ENCODE measurements around the gene CDKL1.

The CDKL1 gene

DNA sequence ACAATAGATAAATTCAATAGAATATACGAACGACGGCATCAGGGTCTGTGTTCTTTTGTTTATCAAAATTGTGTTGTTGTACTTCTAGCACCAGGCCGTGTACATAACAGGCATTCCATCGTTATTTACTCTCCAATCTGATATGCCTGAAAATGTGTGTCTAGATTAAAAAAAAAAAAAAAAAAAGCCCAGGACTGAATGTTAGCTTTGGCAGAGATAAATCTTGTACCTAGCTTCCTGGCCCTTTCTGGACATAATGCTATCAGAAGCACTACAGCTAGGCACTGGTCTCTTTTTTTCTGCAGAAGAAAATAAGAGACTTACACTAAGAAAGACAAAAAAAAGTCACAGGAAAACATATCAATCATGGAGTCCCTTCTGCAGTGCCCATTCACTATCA is 37.0 kb downstream of the CDKL1 start:
- H3K36me3 ChIP-seq (ENCODE audit: control insufficient read depth in 2 of 2, insufficient read depth in 1 of 2, low read length in 2 of 2), result no peaks in the 10 kb centered on the region
- no peaks in the 10 kb centered on the region; the same call in 1 of the 2 replicates for H3K4me1 ChIP-seq (ENCODE audit: control insufficient read depth, insufficient read depth, low read length)
- ChIA-PET CTCF (interaction anchor here (0.5 to 0.7 kb wide), 2 partner anchors 615 to 1433 kb away, joined by 3 read pairs; no protein-coding TSS in a partner anchor), POLR2A (interaction anchor here (0.6 kb wide), 1 partner anchor 511 kb away, joined by 3 read pairs; no protein-coding TSS in a partner anchor)
- no peak overlapping the region for H3K4me3 ChIP-seq (ENCODE audit: low read depth, low read length)
- no peak for TF ChIP-seq GLIS2 (tag by site-specific recombination; IDR thresholded peaks at IDR 0.05)
- TF ChIP-seq ZIC2 (tag by site-specific recombination; IDR thresholded peaks at IDR 0.05), result no peak
- no peak for TF ChIP-seq ZBTB8A (tag by site-specific recombination; IDR thresholded peaks at IDR 0.05)
- TF ChIP-seq, protein P1, sequence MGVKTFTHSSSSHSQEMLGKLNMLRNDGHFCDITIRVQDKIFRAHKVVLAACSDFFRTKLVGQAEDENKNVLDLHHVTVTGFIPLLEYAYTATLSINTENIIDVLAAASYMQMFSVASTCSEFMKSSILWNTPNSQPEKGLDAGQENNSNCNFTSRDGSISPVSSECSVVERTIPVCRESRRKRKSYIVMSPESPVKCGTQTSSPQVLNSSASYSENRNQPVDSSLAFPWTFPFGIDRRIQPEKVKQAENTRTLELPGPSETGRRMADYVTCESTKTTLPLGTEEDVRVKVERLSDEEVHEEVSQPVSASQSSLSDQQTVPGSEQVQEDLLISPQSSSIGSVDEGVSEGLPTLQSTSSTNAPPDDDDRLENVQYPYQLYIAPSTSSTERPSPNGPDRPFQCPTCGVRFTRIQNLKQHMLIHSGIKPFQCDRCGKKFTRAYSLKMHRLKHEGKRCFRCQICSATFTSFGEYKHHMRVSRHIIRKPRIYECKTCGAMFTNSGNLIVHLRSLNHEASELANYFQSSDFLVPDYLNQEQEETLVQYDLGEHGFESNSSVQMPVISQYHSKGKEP (tag by site-specific recombination; IDR thresholded peaks at IDR 0.05), result no peak
- no peak for TF ChIP-seq ZNF266 (tag by site-specific recombination; IDR thresholded peaks at IDR 0.05; ENCODE audit: low read depth)
- no peak for TF ChIP-seq ZNF837 (tag by site-specific recombination; IDR thresholded peaks at IDR 0.05)
- no peak for TF ChIP-seq ZNF510 (tag by site-specific recombination; IDR thresholded peaks at IDR 0.05; ENCODE audit: insufficient replicate concordance)
- TF ChIP-seq ZNF785 (tag by site-specific recombination; IDR thresholded peaks at IDR 0.05), result no peak
- TF ChIP-seq ZNF555 (tag by site-specific recombination; conservative IDR thresholded peaks at IDR 0.05), result no peak
- TF ChIP-seq, protein P2, sequence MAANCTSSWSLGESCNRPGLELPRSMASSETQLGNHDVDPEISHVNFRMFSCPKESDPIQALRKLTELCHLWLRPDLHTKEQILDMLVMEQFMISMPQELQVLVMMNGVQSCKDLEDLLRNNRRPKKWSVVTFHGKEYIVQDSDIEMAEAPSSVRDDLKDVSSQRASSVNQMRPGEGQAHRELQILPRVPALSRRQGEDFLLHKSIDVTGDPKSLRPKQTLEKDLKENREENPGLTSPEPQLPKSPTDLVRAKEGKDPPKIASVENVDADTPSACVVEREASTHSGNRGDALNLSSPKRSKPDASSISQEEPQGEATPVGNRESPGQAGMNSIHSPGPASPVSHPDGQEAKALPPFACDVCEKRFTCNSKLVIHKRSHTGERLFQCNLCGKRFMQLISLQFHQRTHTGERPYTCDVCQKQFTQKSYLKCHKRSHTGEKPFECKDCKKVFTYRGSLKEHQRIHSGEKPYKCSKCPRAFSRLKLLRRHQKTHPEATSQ (tag by site-specific recombination; IDR thresholded peaks at IDR 0.05), result no peak
- no peak for TF ChIP-seq INSM2 (tag by site-specific recombination; IDR thresholded peaks at IDR 0.05)
- no peak for TF ChIP-seq ZNF174 (tag by site-specific recombination; IDR thresholded peaks at IDR 0.05)
- no peak for TF ChIP-seq ZNF221 (tag by site-specific recombination; IDR thresholded peaks at IDR 0.05; ENCODE audit: borderline replicate concordance)
- TF ChIP-seq, protein P3, sequence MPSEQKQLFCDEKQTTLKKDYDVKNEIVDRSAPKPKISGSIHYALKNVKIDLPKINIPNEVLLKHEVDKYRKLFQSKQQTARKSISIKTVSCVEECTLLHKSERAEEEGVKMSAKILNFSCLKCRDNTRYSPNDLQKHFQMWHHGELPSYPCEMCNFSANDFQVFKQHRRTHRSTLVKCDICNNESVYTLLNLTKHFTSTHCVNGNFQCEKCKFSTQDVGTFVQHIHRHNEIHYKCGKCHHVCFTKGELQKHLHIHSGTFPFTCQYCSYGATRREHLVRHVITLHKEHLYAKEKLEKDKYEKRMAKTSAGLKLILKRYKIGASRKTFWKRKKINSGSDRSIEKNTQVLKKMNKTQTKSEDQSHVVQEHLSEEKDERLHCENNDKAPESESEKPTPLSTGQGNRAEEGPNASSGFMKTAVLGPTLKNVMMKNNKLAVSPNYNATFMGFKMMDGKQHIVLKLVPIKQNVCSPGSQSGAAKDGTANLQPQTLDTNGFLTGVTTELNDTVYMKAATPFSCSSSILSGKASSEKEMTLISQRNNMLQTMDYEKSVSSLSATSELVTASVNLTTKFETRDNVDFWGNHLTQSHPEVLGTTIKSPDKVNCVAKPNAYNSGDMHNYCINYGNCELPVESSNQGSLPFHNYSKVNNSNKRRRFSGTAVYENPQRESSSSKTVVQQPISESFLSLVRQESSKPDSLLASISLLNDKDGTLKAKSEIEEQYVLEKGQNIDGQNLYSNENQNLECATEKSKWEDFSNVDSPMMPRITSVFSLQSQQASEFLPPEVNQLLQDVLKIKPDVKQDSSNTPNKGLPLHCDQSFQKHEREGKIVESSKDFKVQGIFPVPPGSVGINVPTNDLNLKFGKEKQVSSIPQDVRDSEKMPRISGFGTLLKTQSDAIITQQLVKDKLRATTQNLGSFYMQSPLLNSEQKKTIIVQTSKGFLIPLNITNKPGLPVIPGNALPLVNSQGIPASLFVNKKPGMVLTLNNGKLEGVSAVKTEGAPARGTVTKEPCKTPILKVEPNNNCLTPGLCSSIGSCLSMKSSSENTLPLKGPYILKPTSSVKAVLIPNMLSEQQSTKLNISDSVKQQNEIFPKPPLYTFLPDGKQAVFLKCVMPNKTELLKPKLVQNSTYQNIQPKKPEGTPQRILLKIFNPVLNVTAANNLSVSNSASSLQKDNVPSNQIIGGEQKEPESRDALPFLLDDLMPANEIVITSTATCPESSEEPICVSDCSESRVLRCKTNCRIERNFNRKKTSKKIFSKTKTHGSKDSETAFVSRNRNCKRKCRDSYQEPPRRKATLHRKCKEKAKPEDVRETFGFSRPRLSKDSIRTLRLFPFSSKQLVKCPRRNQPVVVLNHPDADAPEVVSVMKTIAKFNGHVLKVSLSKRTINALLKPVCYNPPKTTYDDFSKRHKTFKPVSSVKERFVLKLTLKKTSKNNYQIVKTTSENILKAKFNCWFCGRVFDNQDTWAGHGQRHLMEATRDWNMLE (tag by site-specific recombination; conservative IDR thresholded peaks at IDR 0.05; ENCODE audit: low read depth), result no peak
- no peak for TF ChIP-seq ZNF645 (tag by site-specific recombination; IDR thresholded peaks at IDR 0.05)
- H3K9me3 ChIP-seq (ENCODE audit: control insufficient read depth, insufficient read depth, low read depth, low read length), result no peaks in the 10 kb centered on the region
- H3K27ac ChIP-seq (ENCODE audit: extremely low read depth, low read depth, low read length), result no peak overlapping the region

All from HEK293 (cell line).